Stimulated activated effector memory CD8-positive, alpha-beta T cell treated with anti-CD3 and anti-CD28 coated beads, Interleukin-12 subunit alpha, Interleukin-12 subunit beta, amount 100 ng/mL, for 72 hours (primary cell): ENCODE data around the gene EEIG2.
"Not testable (repeated sequence)": the region's sequence is repeated elsewhere in the genome, so short reads cannot be mapped to it uniquely, and the experiment has no call there.

Source experiments
- ATAC-seq: fragments of 150-1000 bp; cut with Tn5 transposase; 2 replicates; pipeline ENCODE4 v1.10.0; 2021
- DNase-seq, 2 donors: peaks; one replicate each; pipeline ENCODE4 v3.0.0; 2021 to 2022; ENCODE audit warnings: low spot score in 2 of 2
- H3K27ac Mint-ChIP-seq: one replicate; pipeline ENCODE4 v1.8.0; 2022; ENCODE audit warnings: mild to moderate bottlenecking, mixed read lengths
- H3K36me3 Mint-ChIP-seq: one replicate; pipeline ENCODE4 v1.8.0; 2022; ENCODE audit warnings: mild to moderate bottlenecking, mixed read lengths
- H3K4me1 Mint-ChIP-seq: one replicate; pipeline ENCODE4 v1.8.0; 2022; ENCODE audit warnings: mixed read lengths
- H3K4me3 Mint-ChIP-seq: one replicate; pipeline ENCODE4 v1.8.0; 2022; ENCODE audit warnings: mild to moderate bottlenecking, mixed read lengths
- H3K9me3 Mint-ChIP-seq: one replicate; pipeline ENCODE4 v1.8.0; 2022; ENCODE audit warnings: mixed read lengths

Gene EEIG2

DNA sequence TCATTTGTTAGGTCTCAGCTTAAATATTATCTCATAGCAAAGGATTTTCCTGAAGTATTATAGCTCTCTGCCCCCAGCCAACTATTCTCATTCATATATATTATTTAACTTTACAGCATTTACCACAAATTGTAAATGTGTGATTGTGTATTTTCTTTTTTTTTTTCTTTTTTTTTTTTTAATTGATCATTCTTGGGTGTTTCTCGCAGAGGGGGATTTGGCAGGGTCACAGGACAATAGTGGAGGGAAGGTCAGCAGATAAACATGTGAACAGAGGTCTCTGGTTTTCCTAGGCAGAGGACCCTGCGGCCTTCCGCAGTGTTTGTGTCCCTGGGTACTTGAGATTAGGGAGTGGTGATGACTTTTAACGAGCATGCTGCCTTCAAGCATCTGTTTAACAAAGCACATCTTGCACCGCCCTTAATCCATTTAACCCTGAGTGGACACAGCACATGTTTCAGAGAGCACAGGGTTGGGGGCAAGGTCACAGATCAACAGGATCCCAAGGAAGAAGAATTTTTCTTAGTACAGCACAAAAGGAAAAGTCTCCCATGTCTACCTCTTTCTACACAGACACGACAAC is 24.5 kb upstream of the EEIG2 start:
- H3K9me3 Mint-ChIP-seq, H3K36me3 Mint-ChIP-seq, DNase-seq, H3K4me1 Mint-ChIP-seq, H3K27ac Mint-ChIP-seq, ATAC-seq, H3K4me3 Mint-ChIP-seq: not testable (repeated sequence)

DNA sequence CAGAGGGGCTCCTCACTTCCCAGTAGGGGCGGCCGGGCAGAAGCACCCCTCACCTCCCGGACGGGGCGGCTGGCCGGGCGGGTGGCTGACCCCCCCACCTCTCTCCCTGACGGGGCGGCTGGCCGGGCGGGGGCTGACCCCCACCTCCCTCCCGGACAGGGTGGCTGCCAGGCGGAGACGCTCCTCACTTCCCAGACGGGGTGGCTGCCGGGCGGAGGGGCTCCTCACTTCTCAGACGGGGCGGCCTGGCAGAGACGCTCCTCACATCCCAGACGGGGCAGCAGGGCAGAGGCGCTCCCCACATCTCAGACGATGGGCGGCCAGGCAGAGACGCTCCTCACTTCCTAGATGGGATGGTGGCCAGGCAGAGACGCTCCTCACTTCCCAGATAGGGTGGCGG is 23.9 kb upstream of the EEIG2 start:
- not testable (repeated sequence) for H3K36me3 Mint-ChIP-seq, H3K4me3 Mint-ChIP-seq, H3K9me3 Mint-ChIP-seq, H3K4me1 Mint-ChIP-seq, H3K27ac Mint-ChIP-seq, ATAC-seq, DNase-seq

DNA sequence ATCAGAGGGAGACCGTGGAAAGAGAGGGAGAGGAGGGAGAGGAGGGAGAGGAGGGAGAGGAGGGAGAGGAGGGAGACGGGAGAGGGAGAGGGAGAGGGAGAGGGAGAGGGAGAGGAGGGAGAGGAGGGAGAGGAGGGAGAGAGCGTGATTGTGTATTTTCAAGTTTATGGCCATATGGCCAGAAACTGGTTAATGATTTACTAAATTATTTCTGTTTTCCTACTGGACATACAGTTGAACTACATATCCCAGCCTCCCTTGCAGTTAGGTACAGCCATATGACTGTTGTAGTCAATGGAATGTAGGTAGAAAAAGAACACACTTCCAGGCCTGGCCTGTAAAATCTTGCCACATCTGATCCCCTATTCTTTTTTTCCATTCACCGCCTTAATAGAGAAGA is 23.1 kb upstream of the EEIG2 start:
- not testable (repeated sequence) for H3K27ac Mint-ChIP-seq, ATAC-seq, H3K36me3 Mint-ChIP-seq, H3K4me1 Mint-ChIP-seq, H3K4me3 Mint-ChIP-seq, H3K9me3 Mint-ChIP-seq, DNase-seq

DNA sequence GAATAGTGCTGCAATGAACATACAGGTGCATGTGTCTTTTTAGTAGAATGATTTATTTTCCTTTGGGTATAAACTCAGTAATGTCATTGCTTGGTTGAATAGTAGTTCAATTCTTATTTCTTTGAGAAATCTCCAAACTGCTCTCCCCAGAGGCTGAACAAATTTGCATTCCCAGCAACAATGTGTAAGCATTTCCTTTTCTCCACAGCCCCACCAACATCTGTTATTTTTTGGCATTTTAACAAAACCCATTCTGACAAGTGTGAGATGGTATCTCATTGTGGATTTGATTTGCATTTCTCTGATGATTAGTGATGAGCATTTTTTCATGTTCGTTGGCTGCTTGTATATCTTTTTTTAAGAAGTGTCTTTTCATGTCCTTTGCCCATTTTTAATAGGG is 21.9 kb upstream of the EEIG2 start:
- Mint-ChIP-seq H3K36me3 (no peaks in the 10 kb centered on the region), H3K27ac (no peak overlapping the region), H3K4me3 (no peak overlapping the region), H3K4me1 (peaks cover 9% of the 10 kb centered on the region), H3K9me3 (no peaks in the 10 kb centered on the region)
- no peak for DNase-seq
- no peak for ATAC-seq

DNA sequence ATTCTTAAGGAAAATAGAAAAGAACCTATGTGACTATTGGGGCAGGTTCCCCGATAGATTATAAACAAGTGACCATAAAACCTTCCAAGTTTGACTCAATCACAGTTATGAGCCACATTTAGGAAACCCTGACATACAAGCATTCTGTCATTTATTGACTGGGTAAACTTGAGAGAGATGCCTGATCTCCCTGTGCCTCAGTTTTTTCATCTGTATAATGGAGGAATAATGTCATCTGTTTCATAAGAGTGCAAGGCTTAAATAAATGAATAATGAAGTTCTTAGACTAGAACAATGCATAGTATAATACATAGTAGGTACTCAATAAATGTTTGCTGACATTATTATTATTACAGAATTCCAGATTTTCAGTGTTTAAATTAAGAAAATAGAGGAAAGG is 18.9 kb upstream of the EEIG2 start:
- H3K4me1 Mint-ChIP-seq: no peaks in the 10 kb centered on the region
- no peaks in the 10 kb centered on the region for H3K36me3 Mint-ChIP-seq
- H3K4me3 Mint-ChIP-seq: no peak overlapping the region
- H3K27ac Mint-ChIP-seq: no peak overlapping the region
- DNase-seq (no peak), ATAC-seq (no peak)
- H3K9me3 Mint-ChIP-seq: no peaks in the 10 kb centered on the region

DNA sequence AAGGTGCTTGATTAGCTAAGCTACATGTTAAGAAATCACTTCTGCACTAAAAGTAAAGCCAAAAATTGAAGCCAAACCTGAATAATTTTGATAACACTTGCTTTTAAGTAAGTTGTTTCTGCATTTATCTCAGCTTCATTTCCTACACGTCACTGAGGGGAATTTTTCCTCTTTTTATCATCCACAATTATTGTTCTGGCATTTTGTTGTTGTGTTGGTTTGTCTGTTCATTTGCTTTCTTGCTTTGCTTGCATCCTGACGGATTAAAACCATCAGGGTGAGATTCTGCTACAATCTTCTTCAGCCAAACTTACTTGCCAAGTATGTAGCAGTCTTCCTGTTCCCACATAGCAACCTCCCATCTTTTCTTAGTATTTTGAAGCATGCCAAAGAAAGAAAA is 18.0 kb upstream of the EEIG2 start:
- no peaks in the 10 kb centered on the region for H3K9me3 Mint-ChIP-seq
- no peaks in the 10 kb centered on the region for H3K4me1 Mint-ChIP-seq
- H3K27ac Mint-ChIP-seq: no peak overlapping the region
- no peak overlapping the region for H3K4me3 Mint-ChIP-seq
- DNase-seq (no peak), ATAC-seq (no peak)
- no peaks in the 10 kb centered on the region for H3K36me3 Mint-ChIP-seq

DNA sequence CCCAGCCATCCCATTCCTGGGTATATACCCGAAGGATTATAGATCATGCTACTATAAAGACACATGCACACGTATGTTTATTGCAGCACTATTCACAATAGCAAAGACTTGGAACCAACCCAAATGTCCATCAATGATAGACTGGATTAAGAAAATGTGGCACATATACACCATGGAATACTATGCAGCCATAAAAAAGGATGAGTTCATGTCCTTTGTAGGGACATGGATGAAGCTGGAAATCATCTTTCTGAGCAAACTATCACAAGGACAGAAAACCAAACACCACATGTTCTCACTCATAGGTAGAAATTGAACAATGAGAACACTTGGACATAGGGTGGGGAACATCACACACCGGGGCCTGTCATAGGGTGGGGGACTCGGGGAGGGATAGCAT is 12.4 kb upstream of the EEIG2 start:
- H3K27ac Mint-ChIP-seq, H3K4me3 Mint-ChIP-seq, H3K4me1 Mint-ChIP-seq, H3K9me3 Mint-ChIP-seq, DNase-seq, ATAC-seq, H3K36me3 Mint-ChIP-seq: not testable (repeated sequence)

DNA sequence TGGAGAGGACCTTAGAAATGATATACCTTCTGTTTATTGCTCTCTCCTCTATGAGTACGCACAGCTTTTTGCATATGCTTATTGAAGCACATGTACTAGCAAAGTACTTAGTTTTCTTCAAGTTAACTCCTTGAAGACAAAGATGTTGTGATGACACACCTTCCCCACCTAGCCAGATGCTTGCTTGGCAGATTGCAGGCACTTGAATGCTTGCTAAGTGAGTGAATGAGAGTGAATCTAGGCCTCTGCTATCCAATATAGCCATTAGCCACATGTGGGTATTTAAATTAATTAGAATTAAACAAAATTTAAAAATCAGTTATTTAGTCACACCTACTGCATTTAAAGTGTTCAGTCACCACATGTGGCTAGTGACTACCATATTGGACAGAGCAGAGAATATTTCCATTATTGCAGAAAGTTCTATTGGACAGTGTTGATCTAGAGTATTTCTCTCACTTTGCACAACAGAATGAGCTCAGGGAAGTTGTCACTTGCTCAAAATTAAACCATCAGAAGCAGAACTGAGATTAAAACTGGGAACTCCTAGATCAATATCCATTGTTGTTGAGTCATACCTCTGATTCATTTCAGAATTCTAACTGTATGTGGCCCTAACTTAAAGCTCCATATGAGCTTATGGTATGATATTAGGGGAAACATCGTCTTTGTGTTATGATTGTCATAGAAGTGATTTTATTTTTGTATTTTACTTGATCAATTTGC is 8.6 kb upstream of the EEIG2 start:
- DNase-seq (no peak), ATAC-seq (peak; percentile 96)
- Mint-ChIP-seq H3K27ac (no peak overlapping the region), H3K9me3 (no peaks in the 10 kb centered on the region), H3K4me1 (no peaks in the 10 kb centered on the region), H3K36me3 (no peaks in the 10 kb centered on the region), H3K4me3 (no peak overlapping the region)

DNA sequence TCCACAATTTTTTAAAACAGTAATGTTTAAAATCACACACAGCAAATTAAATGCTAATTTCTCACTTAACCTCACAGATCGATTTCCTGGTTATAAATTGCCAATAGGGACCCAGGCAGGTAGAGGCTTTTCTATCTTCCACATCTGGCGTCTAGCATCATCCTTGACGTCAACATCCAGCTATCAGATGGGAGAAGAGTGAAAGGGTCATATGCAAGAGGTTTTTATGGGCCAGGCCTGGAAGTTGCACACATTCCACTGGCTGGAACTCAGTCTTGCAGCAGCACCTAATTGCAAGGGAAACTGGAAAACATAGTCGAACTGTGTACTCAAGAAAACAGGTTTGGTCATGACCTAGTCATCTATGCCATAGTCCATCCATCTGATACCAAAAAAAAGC is 6.0 kb upstream of the EEIG2 start:
- no peak for ATAC-seq

DNA sequence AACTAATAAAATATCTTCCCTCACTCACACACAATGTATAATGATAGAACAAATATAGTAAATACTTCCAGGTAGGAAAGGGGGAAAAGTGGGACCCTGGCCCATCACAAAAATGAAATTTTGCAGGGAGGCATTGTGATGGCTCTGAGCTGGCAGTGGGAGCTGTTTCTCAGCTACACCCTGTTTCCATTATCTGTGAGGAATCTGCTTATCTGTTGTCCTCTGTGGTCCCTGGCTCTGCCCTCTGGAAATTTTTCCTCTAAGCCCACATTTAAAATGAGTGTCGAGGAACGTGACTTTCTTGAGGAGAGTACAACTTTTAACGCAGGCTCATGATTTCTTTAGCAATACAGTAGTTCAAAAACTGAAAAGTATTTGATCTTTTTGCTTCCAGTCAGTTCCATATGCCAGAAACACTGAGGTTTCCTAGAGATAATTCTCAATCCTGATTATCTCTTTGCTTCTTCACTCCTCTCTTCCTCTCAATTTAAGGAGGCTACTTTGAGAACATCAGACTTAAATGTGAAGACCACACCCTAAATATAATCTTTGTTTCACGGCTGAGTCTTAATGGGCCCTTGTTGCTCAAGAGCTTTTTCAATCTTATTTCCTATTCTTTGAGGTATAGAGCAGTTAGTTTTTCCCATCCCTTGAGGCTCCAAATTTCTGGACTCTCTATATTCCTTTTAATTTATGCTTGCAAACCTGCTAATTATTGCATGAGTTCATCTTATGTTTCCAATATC is 5.0 kb upstream of the EEIG2 start:
- H3K4me3 Mint-ChIP-seq: no peak overlapping the region
- H3K36me3 Mint-ChIP-seq: no peaks in the 10 kb centered on the region
- H3K4me1 Mint-ChIP-seq: no peaks in the 10 kb centered on the region
- ATAC-seq: no peak
- DNase-seq: no peak
- no peaks in the 10 kb centered on the region for H3K9me3 Mint-ChIP-seq
- H3K27ac Mint-ChIP-seq: no peak overlapping the region

More for the DNA sequence above, 6.0 kb upstream of the EEIG2 start:
- no peak for DNase-seq
- H3K4me1 Mint-ChIP-seq: no peaks in the 10 kb centered on the region
- no peak overlapping the region for H3K27ac Mint-ChIP-seq
- no peaks in the 10 kb centered on the region for H3K36me3 Mint-ChIP-seq
- no peak overlapping the region for H3K4me3 Mint-ChIP-seq
- H3K9me3 Mint-ChIP-seq: no peaks in the 10 kb centered on the region

DNA sequence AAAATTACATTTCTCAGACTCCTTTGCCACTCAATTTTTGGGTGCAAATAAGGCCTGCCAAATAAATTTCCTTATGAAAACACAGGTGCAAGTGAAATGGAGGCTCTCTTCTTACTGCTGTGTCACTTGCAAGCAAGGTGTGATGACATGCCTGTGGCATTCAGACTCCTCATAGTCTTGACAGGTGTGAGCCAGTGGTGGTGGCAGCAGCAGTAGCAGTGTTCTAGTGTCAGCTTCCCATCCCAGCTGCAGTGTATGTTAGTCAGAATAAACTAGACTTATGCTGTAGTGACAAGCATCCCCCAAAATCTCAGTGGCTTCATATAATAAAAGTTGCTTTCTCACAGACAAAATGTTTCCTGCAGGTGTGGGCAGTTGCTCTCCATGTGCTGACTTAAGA is 3.8 kb upstream of the EEIG2 start:
- no peak for DNase-seq
- no peak overlapping the region for H3K4me3 Mint-ChIP-seq
- H3K36me3 Mint-ChIP-seq: peaks cover 9% of the 10 kb centered on the region
- ATAC-seq: no peak
- peaks cover 5% of the 10 kb centered on the region for H3K4me1 Mint-ChIP-seq
- no peak overlapping the region for H3K27ac Mint-ChIP-seq
- no peaks in the 10 kb centered on the region for H3K9me3 Mint-ChIP-seq

DNA sequence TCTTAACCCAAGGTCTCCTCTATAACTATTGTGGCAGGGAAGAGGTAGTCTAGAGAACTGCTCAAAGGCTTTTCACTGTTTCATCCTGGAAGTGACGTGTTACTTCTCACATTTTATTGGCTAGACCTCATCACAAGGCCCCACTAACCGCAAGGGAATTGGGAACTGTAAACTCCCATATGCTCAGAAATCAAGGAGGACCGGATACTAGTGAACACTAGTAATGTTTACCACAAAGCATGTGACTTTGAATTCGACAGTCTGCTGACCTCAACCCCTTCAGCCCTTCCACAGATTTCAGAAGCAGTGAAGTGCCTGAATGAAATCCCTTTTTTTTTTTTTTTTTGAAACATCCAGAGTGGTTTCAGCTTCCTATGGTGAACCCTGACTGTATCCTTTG is 3.4 kb upstream of the EEIG2 start:
- H3K4me1 Mint-ChIP-seq: peaks cover 7% of the 10 kb centered on the region
- H3K36me3 Mint-ChIP-seq: peaks cover 12% of the 10 kb centered on the region
- no peak for DNase-seq
- H3K4me3 Mint-ChIP-seq: no peak overlapping the region
- H3K27ac Mint-ChIP-seq: no peak overlapping the region
- ATAC-seq: no peak
- H3K9me3 Mint-ChIP-seq: no peaks in the 10 kb centered on the region

DNA sequence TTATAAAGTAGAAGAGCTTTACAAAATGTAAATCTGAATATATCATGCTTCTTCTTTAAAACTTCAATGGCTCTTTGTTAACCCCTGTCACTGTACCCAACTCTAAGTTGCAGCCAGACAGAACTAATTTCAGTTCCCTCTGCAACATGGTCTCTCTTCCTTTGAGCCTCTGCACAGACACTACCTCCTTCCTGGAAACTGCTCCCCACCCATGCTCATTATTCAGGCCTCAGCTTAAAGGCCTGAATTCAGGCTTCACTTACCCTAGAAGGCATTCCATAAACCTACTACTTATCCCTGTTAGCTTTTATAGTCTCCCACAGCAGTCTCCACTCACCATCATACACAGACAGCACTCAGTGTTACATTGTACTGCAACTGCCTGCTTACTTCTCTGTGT is 2.6 kb upstream of the EEIG2 start:
- Mint-ChIP-seq H3K27ac (no peak overlapping the region), H3K4me3 (no peak overlapping the region), H3K36me3 (peaks cover 12% of the 10 kb centered on the region), H3K9me3 (no peaks in the 10 kb centered on the region), H3K4me1 (peaks cover 11% of the 10 kb centered on the region)
- DNase-seq (no peak), ATAC-seq (no peak)

DNA sequence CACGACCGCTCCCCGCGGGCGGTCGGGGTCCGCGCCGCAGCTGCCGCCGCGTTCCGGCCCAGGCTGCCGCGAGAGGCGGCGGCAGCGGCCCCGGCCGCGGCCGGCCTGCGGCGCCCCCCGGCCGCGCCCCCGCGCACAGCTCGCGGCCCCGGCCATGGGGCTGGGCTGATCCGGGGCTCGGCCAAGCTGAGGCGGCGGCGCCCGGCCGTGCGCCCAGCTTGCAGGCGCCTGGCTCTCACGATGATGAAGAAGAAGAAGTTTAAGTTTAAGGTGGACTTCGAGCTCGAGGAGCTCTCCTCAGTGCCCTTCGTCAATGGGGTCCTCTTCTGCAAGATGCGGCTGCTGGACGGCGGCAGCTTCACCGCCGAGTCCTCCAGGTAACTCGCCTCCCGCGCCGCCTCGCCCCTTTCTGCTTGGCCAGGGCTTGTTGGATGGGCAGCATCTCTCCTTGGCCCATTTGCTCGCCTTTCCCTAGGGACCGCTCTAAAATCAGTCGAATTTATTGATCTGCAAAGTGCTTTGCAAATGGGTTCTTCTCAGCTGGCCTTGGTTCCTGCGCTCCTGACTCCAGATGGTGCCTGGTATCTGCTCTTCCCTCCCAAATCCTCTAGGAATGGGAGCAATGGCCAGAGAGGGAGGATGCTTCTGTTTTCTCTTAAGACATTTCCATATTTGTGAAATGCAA is 431 bp downstream of the EEIG2 start:
- Mint-ChIP-seq H3K27ac (peak overlapping the region; percentile 77), H3K4me3 (peak overlapping the region; percentile 92), H3K4me1 (peaks cover 25% of the 10 kb centered on the region), H3K9me3 (no peaks in the 10 kb centered on the region), H3K36me3 (peaks cover 12% of the 10 kb centered on the region)
- ATAC-seq (peak; percentile 58), DNase-seq (peak; percentile 11 to 75)

DNA sequence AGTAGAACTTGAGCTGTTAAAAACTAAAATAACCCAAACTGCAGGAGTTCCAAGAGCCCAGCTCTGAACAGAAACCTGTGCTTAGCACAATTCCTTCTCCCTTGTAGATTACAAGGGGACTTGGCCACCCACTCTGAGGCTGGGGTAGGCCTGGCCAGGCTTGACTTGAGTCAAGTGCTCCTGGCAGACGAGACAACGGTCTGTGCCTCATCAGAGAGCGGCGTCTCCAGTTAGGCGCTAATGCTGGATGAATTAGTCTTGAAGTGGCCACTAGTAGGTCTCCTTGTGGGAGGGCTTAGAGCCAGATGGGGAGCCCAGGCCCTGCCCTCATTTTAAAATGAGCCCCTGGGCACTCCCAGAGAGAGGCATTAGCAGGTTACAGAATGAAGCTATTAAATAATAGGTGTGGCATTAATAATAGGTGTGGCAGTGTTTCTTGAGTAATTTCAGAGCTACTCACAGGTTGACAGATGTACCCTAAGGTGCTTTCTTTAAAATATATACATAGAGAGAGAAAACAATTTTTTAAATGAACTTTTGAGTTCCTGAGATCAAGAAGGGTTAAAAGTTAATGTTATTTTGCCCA is 1.1 kb downstream of the EEIG2 start:
- ATAC-seq (peak; percentile 68), DNase-seq (peak; percentile 28 to 77)
- peak overlapping the region; percentile 77 for H3K27ac Mint-ChIP-seq

More for the DNA sequence above, 1.1 kb downstream of the EEIG2 start:
- peaks cover 12% of the 10 kb centered on the region for H3K36me3 Mint-ChIP-seq
- peaks cover 25% of the 10 kb centered on the region for H3K4me1 Mint-ChIP-seq
- peak overlapping the region; percentile 92 for H3K4me3 Mint-ChIP-seq
- H3K9me3 Mint-ChIP-seq: no peaks in the 10 kb centered on the region
